Measurements from ENCODE around the gene CIAPIN1.
"Not testable (repeated sequence)": the region's sequence is repeated elsewhere in the genome, so short reads cannot be mapped to it uniquely, and the experiment has no call there.

CIAPIN1 gene

GRCh38 chr16:57439947-57440346, 7.2 kb downstream of the CIAPIN1 start:
- DNase-seq, result not testable (repeated sequence)

GRCh38 chr16:57435838-57436237, 11.3 kb downstream of the CIAPIN1 start:
- no peak for DNase-seq

- no peak for DNase-seq
Observed at GRCh38 chr16:57434003-57434402, 13.2 kb downstream of the CIAPIN1 start.

- no peak for DNase-seq
Observed at GRCh38 chr16:57432989-57433388, 14.2 kb downstream of the CIAPIN1 start.

GRCh38 chr16:57432505-57432904, 14.7 kb downstream of the CIAPIN1 start:
- no peak for DNase-seq

DNA sequence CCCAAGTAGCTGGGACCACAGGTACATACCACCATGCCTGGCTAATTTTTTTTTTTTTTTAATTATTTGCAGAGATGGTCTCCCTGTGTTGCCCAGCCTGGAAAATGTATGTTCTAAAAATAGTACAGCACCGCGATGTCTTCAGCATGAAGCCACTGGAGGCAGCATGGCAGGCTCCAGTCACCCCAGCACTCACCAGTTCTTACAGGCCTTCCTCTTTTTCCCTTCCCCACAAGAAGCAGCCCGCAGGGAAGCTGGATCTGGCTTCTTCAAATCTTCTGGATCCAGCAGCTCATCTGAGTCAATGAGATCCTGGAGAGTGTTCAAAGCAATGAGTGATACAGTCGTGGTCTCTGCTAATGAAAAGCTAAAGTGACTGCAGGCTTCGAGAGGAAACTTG, 16.2 kb downstream of the CIAPIN1 start:
- DNase-seq, result no peak

DNA sequence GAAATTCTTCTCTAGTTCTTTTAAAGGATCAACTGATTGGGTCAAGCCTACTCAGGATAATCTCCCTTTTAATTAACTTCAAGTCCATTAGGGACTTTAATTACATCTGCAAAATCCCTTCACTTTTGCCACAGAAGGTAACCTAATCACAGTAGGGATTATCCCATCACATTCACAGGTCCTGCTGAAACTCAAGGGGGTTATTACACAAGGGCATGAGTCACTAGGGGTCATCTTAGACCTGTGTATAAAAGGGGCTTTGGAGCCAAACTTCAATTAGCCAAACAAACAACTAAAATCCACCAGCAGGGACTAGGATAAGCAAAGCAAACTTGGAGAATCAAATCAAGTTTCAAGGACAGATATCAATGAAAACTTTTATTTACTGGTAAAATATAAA, 19.4 kb downstream of the CIAPIN1 start:
- no peak for DNase-seq

DNA sequence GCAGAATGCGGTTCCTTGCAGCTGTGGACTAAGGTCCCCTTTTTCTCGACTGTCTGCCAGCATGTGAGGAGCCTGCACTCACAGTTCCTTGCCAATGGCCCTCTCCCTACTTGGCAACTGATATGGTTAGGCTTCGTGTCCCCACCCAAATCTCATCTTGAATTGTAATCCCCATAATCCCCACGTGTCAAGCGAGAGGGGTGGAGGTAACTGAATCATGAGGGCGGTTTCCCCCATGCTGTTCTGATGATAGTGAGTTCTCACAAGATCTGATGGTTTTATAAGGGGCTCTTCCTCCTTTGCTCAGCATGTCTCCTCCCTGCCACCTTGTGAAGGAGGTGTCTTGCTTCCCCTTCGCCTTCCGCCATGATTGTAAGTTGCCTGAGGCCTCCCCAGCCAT, 19.9 kb downstream of the CIAPIN1 start:
- no peak for DNase-seq

DNA sequence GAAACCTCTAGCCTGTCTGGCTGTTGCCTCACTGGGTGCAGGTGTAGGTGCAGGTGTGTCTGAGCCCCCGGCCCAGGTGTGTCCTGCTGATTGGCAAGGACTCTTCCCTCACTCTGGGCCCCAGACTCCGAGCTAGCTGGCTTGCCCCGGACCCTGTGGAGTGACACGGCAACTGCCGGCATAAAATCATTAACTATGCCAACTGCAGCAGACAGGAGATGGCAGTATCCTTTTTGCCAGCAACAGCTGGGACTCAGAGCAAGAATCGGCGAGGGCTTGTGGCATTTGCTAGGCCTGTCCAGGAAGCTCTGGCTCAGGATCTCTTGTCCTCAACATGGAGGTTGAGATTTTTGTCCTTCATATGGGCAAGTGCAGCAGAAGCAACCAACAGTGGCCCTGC, 20.8 kb downstream of the CIAPIN1 start:
- no peak for DNase-seq

GRCh38 chr16:57424583-57424982, 22.6 kb downstream of the CIAPIN1 start:
- DNase-seq, result no peak

DNA sequence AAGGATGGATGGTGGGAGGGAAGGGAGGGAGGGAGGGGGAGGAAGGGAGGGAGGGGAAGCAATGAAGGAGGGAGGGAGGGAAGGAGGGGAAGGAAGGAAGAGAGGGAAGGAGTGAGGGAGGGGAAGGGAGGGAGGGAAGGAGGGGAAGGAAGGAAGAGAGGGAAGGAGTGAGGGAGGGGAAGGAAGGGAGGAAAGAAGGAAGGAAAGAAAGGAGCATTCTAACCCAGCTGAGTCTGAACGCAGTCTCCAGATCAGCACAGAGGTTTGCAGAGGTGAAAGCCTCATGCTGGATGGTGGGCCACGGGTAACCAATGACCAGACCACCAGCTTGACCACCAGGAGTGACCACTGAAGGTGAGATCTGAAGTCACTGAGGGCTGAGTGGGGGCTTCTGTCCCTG, 24.0 kb downstream of the CIAPIN1 start:
- no peak for DNase-seq

DNA sequence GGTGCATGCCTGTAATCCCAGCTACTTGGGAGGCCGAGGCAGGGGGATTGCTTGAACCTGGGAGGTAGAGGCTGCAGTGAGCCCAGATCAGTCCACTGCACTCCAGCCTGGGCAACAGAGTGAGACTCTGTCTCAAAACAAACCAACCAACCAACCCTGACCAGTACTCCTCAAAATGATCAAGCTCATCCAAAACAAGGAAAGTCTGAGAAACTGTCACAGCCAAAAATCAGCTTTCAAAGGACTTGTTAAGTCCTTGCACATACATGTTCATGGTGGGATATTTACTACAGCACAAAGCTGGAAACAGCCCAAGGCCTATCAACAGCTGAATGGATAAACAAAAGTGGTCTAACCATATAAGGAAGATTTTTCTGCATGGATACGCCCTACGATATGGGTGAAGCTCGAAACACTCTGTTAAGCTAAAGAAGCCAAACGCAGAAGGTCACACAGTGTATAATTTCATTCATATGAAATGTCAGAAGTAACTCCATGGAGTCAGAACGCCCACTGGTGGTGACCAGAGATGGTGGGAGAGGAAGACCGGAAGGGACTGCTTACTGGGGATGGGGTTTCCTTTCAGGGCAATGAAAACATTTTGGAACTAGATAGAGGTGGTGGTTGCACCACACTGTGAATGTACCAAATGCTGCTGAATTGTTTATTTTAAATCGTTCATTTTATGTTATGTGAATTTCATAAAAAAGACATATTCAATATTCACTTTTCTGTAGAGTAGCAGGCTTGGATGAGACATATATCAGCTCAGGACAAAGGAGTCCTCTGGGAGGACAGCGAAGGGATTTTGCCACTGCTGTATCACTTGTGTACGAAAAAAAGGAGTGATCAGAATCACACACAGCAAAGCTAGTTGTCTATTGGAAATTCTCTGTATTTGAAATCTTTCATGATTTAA, 24.9 kb downstream of the CIAPIN1 start:
- DNase-seq, result peak; percentile 76

DNA sequence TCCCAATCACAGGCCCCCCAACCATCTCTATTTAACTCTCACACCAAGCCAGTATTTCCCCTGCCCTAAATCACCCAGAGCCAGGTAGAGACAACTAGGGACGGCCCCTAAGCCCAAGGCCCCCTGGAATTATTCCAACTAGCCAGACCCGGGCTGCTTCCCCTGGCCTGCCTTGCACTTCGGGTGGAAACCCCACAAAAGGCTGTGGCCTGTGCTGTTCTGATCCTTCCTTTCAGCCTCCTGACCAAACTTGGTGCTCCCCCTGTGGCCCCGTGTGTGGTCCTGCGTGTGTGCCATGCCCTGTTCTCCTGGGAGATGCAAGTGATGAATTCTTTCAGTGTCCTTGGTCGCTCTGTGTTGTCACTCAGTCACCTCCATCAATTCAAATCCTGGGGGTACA, 27.7 kb downstream of the CIAPIN1 start:
- DNase-seq, result no peak

DNA sequence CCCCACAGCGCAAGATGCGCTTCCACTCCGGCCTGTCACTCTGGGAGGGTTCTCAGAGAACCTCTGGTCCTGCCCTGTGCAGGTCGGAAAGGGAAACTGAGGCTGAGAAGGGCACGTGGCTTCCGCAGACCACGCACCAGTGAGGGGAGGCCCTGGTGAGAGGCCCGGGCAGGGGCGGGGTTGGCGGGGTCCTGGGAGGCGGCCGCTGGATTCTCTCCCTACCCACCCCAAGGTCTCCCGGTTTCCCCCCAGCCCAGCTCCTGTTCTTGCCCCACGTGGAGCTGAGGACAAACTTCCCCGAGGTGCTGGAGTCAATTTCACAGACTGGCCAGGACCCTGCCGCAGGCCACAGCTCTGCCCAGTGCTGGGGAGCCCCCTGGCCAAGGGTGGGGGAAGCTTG, 31.1 kb downstream of the CIAPIN1 start:
- no peak for DNase-seq

DNA sequence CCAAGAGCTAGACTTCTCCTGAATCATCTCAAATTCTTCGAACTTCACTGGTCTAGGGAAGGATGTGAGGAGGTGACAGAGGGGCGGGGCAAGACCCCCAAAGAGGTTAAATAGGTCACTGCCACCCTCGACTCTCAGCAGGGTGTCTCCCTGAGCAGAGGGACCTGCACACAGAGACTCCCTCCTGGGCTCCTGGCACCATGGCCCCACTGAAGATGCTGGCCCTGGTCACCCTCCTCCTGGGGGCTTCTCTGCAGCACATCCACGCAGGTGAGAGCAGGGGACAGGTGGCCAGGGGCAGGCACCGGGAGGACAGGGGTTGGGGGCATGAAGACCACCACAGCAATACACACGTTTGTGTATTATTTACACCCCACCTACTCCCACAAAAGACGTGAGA, 33.5 kb downstream of the CIAPIN1 start:
- DNase-seq, result no peak

DNA sequence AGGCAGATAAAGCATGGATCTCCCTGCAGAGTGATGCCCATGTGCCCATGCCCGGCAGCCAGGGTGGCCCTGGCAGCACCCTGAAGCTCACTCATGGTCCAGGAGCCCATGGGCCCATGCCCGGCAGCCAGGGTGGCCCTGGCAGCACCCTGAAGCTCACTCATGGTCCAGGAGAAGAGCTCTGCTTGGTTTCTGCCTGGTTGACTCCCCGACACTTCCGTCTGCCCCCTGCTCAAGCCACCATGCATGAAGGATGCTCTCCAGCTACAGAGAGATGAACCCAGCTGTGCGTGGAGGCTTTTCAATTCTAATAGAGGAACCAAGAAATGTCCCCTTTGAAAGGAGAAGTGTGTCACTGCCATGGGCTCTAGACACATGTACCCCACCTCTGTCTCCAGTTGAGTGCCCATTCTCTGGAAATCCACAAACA, 33.9 kb downstream of the CIAPIN1 start:
- no peak for DNase-seq

DNA sequence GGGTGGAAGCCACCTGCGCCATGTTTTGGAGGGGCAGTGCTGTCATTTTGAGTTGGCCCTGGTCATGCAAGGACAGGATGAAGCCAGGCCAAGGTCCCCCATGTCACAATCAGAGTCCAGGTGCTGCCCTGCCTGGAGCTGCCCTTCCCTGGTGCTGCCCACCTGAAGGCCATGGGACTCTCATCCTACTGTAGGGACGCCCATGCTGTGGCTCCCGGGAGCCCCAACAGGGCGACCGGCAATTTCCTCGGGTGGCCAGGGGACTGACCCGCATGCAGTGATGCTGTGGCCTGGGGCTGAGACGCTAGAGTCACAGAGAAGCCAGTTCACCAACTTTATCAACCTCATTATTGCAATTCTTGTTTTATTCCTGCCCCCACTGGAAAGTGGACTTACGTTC, 34.6 kb downstream of the CIAPIN1 start:
- DNase-seq, result no peak

- DNase-seq, result no peak
Observed at GRCh38 chr16:57411362-57411976, 35.7 kb downstream of the CIAPIN1 start.

- no peak for DNase-seq
Observed at GRCh38 chr16:57409870-57410587, 37.2 kb downstream of the CIAPIN1 start.

DNA sequence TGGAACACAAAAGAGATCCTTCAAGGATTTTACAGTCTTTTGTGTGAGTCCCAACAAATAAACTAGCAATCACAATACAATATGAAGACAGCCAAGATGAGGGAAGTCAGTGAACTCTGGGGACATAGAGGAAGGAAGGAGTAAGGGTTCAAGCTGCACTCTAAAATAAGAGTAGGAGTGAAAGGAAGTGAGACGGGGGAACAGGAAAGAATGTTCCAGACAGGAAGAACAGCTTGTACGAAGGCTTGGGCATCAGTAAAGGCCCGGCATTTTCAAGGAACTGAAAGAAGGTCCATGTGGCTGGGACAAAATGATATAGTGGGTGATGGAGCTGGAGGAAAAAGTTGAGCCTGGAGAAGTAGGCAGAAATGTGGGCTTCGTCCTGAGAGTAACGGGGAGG, 38.1 kb downstream of the CIAPIN1 start:
- no peak for DNase-seq

- DNase-seq, result no peak
Observed at GRCh38 chr16:57407521-57408353, 39.4 kb downstream of the CIAPIN1 start.

- DNase-seq, result no peak
Observed at GRCh38 chr16:57406881-57407280, 40.3 kb downstream of the CIAPIN1 start.

GRCh38 chr16:57405097-57405496, 42.1 kb downstream of the CIAPIN1 start:
- no peak for DNase-seq
